HEK293 (cell line): ENCODE data around the gene USP37.

Experiments used
- IKZF3 ChIP-seq: fragments of 450-650 bp; IDR thresholded peaks from 2 replicates; pipeline ENCODE4 v1.5.0; 2018; ENCODE audit warnings: missing biosample characterization, mild to moderate bottlenecking, missing genetic modification characterization, moderate library complexity
- KLF10 ChIP-seq: fragments of 450-650 bp; IDR thresholded peaks from 2 replicates; pipeline ENCODE4 v1.5.1; 2018; ENCODE audit warnings: missing biosample characterization, mild to moderate bottlenecking, missing genetic modification characterization
- KLF16 ChIP-seq: fragments of 450-650 bp; formaldehyde crosslinking; IDR thresholded peaks from 2 replicates; pipeline ENCODE4 v1.5.1; 2017; ENCODE audit warnings: missing biosample characterization, missing genetic modification characterization
- MZF1 ChIP-seq: fragments of 450-650 bp; formaldehyde crosslinking; IDR thresholded peaks from 2 replicates; pipeline ENCODE4 v1.5.1; 2017; ENCODE audit warnings: missing biosample characterization, missing genetic modification characterization, borderline replicate concordance
- YY2 ChIP-seq: fragments of 450-650 bp; formaldehyde crosslinking; IDR thresholded peaks from 2 replicates; pipeline ENCODE4 v1.5.1; 2016; ENCODE audit warnings: missing biosample characterization, missing genetic modification characterization
- ZBTB1 ChIP-seq: fragments of 450-650 bp; formaldehyde crosslinking; IDR thresholded peaks from 2 replicates; pipeline ENCODE4 v1.5.1; 2016; ENCODE audit warnings: missing biosample characterization, missing genetic modification characterization
- ZBTB17 ChIP-seq: fragments of 450-650 bp; formaldehyde crosslinking; IDR thresholded peaks from 2 replicates; pipeline ENCODE4 v1.5.1; 2016; ENCODE audit warnings: missing biosample characterization, missing genetic modification characterization
- ZBTB48 ChIP-seq: fragments of 450-650 bp; formaldehyde crosslinking; IDR thresholded peaks from 2 replicates; pipeline ENCODE4 v1.5.1; 2016; ENCODE audit warnings: missing biosample characterization, missing genetic modification characterization
- ZNF121 ChIP-seq: fragments of 450-650 bp; formaldehyde crosslinking; IDR thresholded peaks from 2 replicates; pipeline ENCODE4 v1.5.1; 2016; ENCODE audit warnings: missing biosample characterization, missing genetic modification characterization
- ZNF311 ChIP-seq: fragments of 450-650 bp; formaldehyde crosslinking; IDR thresholded peaks from 2 replicates; pipeline ENCODE4 v1.5.1; 2017; ENCODE audit warnings: missing biosample characterization, missing genetic modification characterization, borderline replicate concordance
- ZNF341 ChIP-seq: fragments of 450-650 bp; formaldehyde crosslinking; IDR thresholded peaks from 2 replicates; pipeline ENCODE4; 2016; ENCODE audit warnings: low read depth, missing biosample characterization, missing genetic modification characterization
- ZNF37A ChIP-seq: fragments of 450-650 bp; IDR thresholded peaks from 2 replicates; pipeline ENCODE4 v1.5.1; 2018; ENCODE audit warnings: missing biosample characterization, missing genetic modification characterization
- ZNF654 ChIP-seq: fragments of 450-650 bp; formaldehyde crosslinking; IDR thresholded peaks from 2 replicates; pipeline ENCODE4 v1.5.1; 2016; ENCODE audit warnings: low read depth, missing biosample characterization, missing genetic modification characterization
- ZNF76 ChIP-seq: fragments of 450-650 bp; formaldehyde crosslinking; IDR thresholded peaks from 2 replicates; pipeline ENCODE4; 2016; ENCODE audit warnings: low read depth, missing biosample characterization, missing genetic modification characterization, borderline replicate concordance
- ZSCAN23 ChIP-seq: fragments of 450-650 bp; formaldehyde crosslinking; IDR thresholded peaks from 2 replicates; pipeline ENCODE4 v1.5.1; 2016; ENCODE audit warnings: missing biosample characterization, missing genetic modification characterization
- ZXDB ChIP-seq: fragments of 450-650 bp; formaldehyde crosslinking; IDR thresholded peaks from 2 replicates; pipeline ENCODE4 v1.5.1; 2016; ENCODE audit warnings: missing biosample characterization, missing genetic modification characterization
- TF ChIP-seq, protein P1 (sequence below): fragments of 450-650 bp; formaldehyde crosslinking; IDR thresholded peaks from 2 replicates; pipeline ENCODE4 v1.5.1; 2016; ENCODE audit warnings: missing biosample characterization, missing genetic modification characterization, borderline replicate concordance
- TF ChIP-seq, protein P2 (sequence below): fragments of 450-650 bp; formaldehyde crosslinking; IDR thresholded peaks from 2 replicates; pipeline ENCODE4 v1.5.1; 2016; ENCODE audit warnings: missing biosample characterization, missing genetic modification characterization
- TF ChIP-seq, protein P3 (sequence below): fragments of 450-650 bp; formaldehyde crosslinking; IDR thresholded peaks from 2 replicates; pipeline ENCODE4 v1.5.1; 2017; ENCODE audit warnings: missing biosample characterization, missing genetic modification characterization
- TF ChIP-seq, protein P4 (sequence below): fragments of 450-650 bp; formaldehyde crosslinking; IDR thresholded peaks from 2 replicates; pipeline ENCODE4 v1.5.1; 2016; ENCODE audit warnings: missing biosample characterization, missing genetic modification characterization
- TF ChIP-seq, protein P5 (sequence below): fragments of 450-650 bp; formaldehyde crosslinking; IDR thresholded peaks from 2 replicates; pipeline ENCODE4 v1.5.1; 2017; ENCODE audit warnings: missing biosample characterization, mild to moderate bottlenecking, missing genetic modification characterization, moderate library complexity
- TF ChIP-seq, protein P6 (sequence below): fragments of 450-650 bp; formaldehyde crosslinking; IDR thresholded peaks from 2 replicates; pipeline ENCODE4 v1.5.1; 2016; ENCODE audit warnings: missing biosample characterization, missing genetic modification characterization
- TF ChIP-seq, protein P7 (sequence below): fragments of 450-650 bp; formaldehyde crosslinking; IDR thresholded peaks from 2 replicates; pipeline ENCODE4 v1.5.1; 2016; ENCODE audit warnings: missing biosample characterization, missing genetic modification characterization
- TF ChIP-seq, protein P8 (sequence below): fragments of 450-650 bp; formaldehyde crosslinking; IDR thresholded peaks from 2 replicates; pipeline ENCODE4 v1.5.1; 2017; ENCODE audit warnings: missing biosample characterization, missing genetic modification characterization
- TF ChIP-seq, protein P9 (sequence below): fragments of 450-650 bp; formaldehyde crosslinking; IDR thresholded peaks from 2 replicates; pipeline ENCODE4 v1.5.1; 2016; ENCODE audit warnings: missing biosample characterization, missing genetic modification characterization

Gene USP37

DNA sequence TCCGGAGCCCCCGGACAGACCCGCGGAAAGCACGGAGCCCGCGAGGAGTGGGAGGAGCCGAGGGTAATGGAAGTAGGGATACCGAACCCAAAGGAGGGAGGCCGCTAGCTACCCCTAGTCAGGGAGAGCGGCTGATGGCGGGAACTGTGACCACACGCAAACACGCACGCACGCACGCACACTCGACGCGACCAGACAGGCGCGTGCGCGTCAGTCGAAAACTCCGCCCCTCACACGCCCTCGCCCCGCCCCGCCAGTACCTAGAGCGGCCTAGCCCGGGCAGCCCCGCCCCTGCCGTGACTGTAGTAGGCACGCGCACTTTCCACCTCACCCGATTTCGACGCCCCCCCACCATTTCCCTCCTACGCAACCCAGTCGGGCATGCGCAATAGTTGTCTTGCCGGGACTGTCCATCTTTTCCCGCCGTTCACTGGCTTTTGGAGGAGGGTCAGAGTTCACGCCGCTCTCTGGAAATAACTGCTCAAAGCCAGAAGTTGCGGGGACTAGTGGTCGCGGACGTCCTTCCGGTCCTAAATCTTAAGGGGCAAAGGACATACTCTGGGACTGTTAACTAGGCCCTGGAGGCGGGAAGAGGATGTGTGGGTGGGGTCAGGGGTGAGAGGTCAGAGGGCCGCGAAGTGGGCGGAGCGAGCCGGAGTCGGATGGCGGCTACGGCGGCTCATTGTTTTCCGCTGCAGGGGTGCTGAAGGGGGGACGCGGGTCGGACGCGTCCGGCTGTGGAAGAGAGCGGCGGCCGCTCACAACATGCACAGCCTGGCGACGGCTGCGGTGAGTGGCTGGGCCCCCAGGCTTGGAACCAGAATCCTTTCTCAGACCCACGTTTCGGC, at the start of gene USP37, which contains the start of gene CNOT9 (continued):
- TF ChIP-seq, protein P1, sequence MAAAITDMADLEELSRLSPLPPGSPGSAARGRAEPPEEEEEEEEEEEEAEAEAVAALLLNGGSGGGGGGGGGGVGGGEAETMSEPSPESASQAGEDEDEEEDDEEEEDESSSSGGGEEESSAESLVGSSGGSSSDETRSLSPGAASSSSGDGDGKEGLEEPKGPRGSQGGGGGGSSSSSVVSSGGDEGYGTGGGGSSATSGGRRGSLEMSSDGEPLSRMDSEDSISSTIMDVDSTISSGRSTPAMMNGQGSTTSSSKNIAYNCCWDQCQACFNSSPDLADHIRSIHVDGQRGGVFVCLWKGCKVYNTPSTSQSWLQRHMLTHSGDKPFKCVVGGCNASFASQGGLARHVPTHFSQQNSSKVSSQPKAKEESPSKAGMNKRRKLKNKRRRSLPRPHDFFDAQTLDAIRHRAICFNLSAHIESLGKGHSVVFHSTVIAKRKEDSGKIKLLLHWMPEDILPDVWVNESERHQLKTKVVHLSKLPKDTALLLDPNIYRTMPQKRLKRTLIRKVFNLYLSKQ (tag by site-specific recombination), result no peak
- TF ChIP-seq ZNF341, result peak; percentile 44; the same call in 1 of the 2 replicates
- peak; percentile 89 for TF ChIP-seq IKZF3 (tag by site-specific recombination)
- TF ChIP-seq, protein P2, sequence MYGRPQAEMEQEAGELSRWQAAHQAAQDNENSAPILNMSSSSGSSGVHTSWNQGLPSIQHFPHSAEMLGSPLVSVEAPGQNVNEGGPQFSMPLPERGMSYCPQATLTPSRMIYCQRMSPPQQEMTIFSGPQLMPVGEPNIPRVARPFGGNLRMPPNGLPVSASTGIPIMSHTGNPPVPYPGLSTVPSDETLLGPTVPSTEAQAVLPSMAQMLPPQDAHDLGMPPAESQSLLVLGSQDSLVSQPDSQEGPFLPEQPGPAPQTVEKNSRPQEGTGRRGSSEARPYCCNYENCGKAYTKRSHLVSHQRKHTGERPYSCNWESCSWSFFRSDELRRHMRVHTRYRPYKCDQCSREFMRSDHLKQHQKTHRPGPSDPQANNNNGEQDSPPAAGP (tag by site-specific recombination), result no peak; the same call in 1 of the 2 replicates
- TF ChIP-seq, protein P3, sequence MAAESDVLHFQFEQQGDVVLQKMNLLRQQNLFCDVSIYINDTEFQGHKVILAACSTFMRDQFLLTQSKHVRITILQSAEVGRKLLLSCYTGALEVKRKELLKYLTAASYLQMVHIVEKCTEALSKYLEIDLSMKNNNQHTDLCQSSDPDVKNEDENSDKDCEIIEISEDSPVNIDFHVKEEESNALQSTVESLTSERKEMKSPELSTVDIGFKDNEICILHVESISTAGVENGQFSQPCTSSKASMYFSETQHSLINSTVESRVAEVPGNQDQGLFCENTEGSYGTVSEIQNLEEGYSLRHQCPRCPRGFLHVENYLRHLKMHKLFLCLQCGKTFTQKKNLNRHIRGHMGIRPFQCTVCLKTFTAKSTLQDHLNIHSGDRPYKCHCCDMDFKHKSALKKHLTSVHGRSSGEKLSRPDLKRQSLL (tag by site-specific recombination), result no peak
- TF ChIP-seq KLF16 (tag by site-specific recombination), result peak; percentile 93; the same call in 1 of the 2 replicates
- peak; percentile 97 for TF ChIP-seq ZXDB
- TF ChIP-seq ZBTB48 (tag by site-specific recombination), result peak; percentile 82
- TF ChIP-seq ZNF37A (tag by site-specific recombination), result no peak
- TF ChIP-seq ZNF654 (tag by site-specific recombination), result no peak
- peak; percentile 89 for TF ChIP-seq YY2 (tag by site-specific recombination)
- TF ChIP-seq, protein P4, sequence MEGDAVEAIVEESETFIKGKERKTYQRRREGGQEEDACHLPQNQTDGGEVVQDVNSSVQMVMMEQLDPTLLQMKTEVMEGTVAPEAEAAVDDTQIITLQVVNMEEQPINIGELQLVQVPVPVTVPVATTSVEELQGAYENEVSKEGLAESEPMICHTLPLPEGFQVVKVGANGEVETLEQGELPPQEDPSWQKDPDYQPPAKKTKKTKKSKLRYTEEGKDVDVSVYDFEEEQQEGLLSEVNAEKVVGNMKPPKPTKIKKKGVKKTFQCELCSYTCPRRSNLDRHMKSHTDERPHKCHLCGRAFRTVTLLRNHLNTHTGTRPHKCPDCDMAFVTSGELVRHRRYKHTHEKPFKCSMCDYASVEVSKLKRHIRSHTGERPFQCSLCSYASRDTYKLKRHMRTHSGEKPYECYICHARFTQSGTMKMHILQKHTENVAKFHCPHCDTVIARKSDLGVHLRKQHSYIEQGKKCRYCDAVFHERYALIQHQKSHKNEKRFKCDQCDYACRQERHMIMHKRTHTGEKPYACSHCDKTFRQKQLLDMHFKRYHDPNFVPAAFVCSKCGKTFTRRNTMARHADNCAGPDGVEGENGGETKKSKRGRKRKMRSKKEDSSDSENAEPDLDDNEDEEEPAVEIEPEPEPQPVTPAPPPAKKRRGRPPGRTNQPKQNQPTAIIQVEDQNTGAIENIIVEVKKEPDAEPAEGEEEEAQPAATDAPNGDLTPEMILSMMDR (tag by site-specific recombination), result peak; percentile 41; the same call in 1 of the 2 replicates
- TF ChIP-seq, protein P5, sequence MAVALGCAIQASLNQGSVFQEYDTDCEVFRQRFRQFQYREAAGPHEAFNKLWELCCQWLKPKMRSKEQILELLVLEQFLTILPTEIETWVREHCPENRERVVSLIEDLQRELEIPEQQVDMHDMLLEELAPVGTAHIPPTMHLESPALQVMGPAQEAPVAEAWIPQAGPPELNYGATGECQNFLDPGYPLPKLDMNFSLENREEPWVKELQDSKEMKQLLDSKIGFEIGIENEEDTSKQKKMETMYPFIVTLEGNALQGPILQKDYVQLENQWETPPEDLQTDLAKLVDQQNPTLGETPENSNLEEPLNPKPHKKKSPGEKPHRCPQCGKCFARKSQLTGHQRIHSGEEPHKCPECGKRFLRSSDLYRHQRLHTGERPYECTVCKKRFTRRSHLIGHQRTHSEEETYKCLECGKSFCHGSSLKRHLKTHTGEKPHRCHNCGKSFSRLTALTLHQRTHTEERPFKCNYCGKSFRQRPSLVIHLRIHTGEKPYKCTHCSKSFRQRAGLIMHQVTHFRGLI (tag by site-specific recombination), result 0 out of 2 replicates have a peak, but pooled peaks have one; percentile 33
- TF ChIP-seq KLF10 (tag by site-specific recombination), result peak; percentile 97
- no peak for TF ChIP-seq MZF1 (tag by site-specific recombination)
- TF ChIP-seq ZNF76 (tag by site-specific recombination), result peak; percentile 90
- peak; percentile 67 for TF ChIP-seq ZSCAN23 (tag by site-specific recombination)
- TF ChIP-seq, protein P6, sequence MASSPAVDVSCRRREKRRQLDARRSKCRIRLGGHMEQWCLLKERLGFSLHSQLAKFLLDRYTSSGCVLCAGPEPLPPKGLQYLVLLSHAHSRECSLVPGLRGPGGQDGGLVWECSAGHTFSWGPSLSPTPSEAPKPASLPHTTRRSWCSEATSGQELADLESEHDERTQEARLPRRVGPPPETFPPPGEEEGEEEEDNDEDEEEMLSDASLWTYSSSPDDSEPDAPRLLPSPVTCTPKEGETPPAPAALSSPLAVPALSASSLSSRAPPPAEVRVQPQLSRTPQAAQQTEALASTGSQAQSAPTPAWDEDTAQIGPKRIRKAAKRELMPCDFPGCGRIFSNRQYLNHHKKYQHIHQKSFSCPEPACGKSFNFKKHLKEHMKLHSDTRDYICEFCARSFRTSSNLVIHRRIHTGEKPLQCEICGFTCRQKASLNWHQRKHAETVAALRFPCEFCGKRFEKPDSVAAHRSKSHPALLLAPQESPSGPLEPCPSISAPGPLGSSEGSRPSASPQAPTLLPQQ (tag by site-specific recombination), result peak; percentile 51; the same call in 1 of the 2 replicates
- TF ChIP-seq, protein P7, sequence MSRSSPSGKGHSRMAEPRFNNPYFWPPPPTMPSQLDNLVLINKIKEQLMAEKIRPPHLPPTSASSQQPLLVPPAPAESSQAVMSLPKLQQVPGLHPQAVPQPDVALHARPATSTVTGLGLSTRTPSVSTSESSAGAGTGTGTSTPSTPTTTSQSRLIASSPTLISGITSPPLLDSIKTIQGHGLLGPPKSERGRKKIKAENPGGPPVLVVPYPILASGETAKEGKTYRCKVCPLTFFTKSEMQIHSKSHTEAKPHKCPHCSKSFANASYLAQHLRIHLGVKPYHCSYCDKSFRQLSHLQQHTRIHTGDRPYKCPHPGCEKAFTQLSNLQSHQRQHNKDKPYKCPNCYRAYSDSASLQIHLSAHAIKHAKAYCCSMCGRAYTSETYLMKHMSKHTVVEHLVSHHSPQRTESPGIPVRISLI (tag by site-specific recombination), result 0 out of 2 replicates have a peak, but pooled peaks have one; percentile 24
- peak; percentile 67; the same call in 1 of the 2 replicates for TF ChIP-seq ZBTB1 (tag by site-specific recombination)
- no peak for TF ChIP-seq ZNF121 (tag by site-specific recombination)
- TF ChIP-seq ZBTB17 (tag by site-specific recombination), result peak; percentile 78
- TF ChIP-seq, protein P8, sequence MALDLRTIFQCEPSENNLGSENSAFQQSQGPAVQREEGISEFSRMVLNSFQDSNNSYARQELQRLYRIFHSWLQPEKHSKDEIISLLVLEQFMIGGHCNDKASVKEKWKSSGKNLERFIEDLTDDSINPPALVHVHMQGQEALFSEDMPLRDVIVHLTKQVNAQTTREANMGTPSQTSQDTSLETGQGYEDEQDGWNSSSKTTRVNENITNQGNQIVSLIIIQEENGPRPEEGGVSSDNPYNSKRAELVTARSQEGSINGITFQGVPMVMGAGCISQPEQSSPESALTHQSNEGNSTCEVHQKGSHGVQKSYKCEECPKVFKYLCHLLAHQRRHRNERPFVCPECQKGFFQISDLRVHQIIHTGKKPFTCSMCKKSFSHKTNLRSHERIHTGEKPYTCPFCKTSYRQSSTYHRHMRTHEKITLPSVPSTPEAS (tag by site-specific recombination), result 0 out of 2 replicates have a peak, but pooled peaks have one; percentile 20
- no peak for TF ChIP-seq ZNF311
- TF ChIP-seq, protein P9, sequence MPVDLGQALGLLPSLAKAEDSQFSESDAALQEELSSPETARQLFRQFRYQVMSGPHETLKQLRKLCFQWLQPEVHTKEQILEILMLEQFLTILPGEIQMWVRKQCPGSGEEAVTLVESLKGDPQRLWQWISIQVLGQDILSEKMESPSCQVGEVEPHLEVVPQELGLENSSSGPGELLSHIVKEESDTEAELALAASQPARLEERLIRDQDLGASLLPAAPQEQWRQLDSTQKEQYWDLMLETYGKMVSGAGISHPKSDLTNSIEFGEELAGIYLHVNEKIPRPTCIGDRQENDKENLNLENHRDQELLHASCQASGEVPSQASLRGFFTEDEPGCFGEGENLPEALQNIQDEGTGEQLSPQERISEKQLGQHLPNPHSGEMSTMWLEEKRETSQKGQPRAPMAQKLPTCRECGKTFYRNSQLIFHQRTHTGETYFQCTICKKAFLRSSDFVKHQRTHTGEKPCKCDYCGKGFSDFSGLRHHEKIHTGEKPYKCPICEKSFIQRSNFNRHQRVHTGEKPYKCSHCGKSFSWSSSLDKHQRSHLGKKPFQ (tag by site-specific recombination), result 0 out of 2 replicates have a peak, but pooled peaks have one; percentile 36
